ENCODE results near the gene MEI4.
"Not testable (repeated sequence)": the region's sequence is repeated elsewhere in the genome, so short reads cannot be mapped to it uniquely, and the experiment has no call there.

DNA sequence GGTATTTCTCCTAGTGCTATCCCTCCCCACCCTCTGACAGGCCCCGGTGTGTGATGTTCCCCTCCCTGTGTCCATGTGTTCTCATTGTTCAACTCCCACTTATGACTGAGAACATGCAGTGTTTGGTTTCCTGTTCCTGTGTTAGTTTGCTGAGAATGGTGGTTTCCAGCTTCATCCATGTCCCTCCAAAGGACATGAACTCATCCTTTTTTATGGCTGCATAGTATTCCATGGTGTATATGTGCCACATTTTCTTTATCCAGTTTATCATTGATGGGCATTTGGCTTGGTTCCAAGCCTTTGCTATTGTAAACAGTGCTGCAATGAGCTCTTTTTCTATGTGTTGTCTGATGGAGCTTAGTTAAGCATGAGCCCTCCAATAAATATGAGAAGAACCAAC is 2.2 kb downstream of the MEI4 start:
- TF ChIP-seq, protein P1, sequence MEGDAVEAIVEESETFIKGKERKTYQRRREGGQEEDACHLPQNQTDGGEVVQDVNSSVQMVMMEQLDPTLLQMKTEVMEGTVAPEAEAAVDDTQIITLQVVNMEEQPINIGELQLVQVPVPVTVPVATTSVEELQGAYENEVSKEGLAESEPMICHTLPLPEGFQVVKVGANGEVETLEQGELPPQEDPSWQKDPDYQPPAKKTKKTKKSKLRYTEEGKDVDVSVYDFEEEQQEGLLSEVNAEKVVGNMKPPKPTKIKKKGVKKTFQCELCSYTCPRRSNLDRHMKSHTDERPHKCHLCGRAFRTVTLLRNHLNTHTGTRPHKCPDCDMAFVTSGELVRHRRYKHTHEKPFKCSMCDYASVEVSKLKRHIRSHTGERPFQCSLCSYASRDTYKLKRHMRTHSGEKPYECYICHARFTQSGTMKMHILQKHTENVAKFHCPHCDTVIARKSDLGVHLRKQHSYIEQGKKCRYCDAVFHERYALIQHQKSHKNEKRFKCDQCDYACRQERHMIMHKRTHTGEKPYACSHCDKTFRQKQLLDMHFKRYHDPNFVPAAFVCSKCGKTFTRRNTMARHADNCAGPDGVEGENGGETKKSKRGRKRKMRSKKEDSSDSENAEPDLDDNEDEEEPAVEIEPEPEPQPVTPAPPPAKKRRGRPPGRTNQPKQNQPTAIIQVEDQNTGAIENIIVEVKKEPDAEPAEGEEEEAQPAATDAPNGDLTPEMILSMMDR (IDR thresholded peaks at IDR 0.05) = not testable (repeated sequence)
- not testable (repeated sequence) for TF ChIP-seq ELF4 (CRISPR knock-in tag; IDR thresholded peaks at IDR 0.05; ENCODE audit: low read depth)
- TF ChIP-seq, protein P2, sequence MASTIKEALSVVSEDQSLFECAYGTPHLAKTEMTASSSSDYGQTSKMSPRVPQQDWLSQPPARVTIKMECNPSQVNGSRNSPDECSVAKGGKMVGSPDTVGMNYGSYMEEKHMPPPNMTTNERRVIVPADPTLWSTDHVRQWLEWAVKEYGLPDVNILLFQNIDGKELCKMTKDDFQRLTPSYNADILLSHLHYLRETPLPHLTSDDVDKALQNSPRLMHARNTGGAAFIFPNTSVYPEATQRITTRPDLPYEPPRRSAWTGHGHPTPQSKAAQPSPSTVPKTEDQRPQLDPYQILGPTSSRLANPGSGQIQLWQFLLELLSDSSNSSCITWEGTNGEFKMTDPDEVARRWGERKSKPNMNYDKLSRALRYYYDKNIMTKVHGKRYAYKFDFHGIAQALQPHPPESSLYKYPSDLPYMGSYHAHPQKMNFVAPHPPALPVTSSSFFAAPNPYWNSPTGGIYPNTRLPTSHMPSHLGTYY (CRISPR knock-in tag; IDR thresholded peaks at IDR 0.05) = not testable (repeated sequence)
- TF ChIP-seq, protein P3, sequence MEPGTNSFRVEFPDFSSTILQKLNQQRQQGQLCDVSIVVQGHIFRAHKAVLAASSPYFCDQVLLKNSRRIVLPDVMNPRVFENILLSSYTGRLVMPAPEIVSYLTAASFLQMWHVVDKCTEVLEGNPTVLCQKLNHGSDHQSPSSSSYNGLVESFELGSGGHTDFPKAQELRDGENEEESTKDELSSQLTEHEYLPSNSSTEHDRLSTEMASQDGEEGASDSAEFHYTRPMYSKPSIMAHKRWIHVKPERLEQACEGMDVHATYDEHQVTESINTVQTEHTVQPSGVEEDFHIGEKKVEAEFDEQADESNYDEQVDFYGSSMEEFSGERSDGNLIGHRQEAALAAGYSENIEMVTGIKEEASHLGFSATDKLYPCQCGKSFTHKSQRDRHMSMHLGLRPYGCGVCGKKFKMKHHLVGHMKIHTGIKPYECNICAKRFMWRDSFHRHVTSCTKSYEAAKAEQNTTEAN (CRISPR knock-in tag; IDR thresholded peaks at IDR 0.05) = not testable (repeated sequence)

Data from WTC11 (cell line).